Activated T-helper 2 cell treated with anti-CD3 and anti-CD28 coated beads, Interferon-gamma antibody, Interleukin-2, Interleukin-4, amounts not matched to agents 10 μg/mL and 5 μg/mL and 100 μg/mL, durations not matched to agents 14 hours and 24 hours and 36 hours (primary cell): Measurements from ENCODE around the gene TKTL2. TPM values are rescaled to one million over a fixed set of nuclear protein-coding genes. Genes with fewer than 3 reads are reported as not detected.

Experiments
- total RNA-seq: library from RNA; stranded (reverse); gene quantifications from 2 replicates; pipeline ENCODE4 v1.2.3, GENCODE V29; 2022

TKTL2 gene
- total RNA-seq, 1 donor from 2014 or later: not detected

Other genes starting within 250 kb of the TKTL2 start
- gene NPY1R, start 141.2 kb downstream of the TKTL2 start, total RNA-seq: not detected in 2 replicates
- gene NPY5R, start 129.9 kb downstream of the TKTL2 start, total RNA-seq: not detected in 2 replicates
- 75.5 and 81.3 TPM in 2 replicates for gene TMA16, start 20.9 kb upstream of the TKTL2 start, total RNA-seq